Upper lobe of right lung (tissue), 1 donor: Measurements from ENCODE around the gene MPPED2. TPM values are rescaled to one million over a fixed set of nuclear protein-coding genes. Genes with fewer than 3 reads are reported as not detected.

Experiments used
- ATAC-seq: fragments of 200-7000 bp; cut with Tn5 transposase; one replicate; pipeline ENCODE4 v1.9.1; 2020; ENCODE audit warnings: mild to moderate bottlenecking, moderate library complexity
- DNase-seq: peaks from one replicate; pipeline ENCODE4 v3.0.0-alpha.2; 2020
- H3K27ac ChIP-seq: fragments of 200-600 bp; one replicate; pipeline ENCODE4 v1.8.0; 2022
- H3K27me3 ChIP-seq: fragments of 200-600 bp; one replicate; pipeline ENCODE4 v1.8.0; 2022; ENCODE audit warnings: mild to moderate bottlenecking
- H3K36me3 ChIP-seq: fragments of 200-600 bp; one replicate; pipeline ENCODE4 v1.8.0; 2022
- H3K4me1 ChIP-seq: fragments of 200-600 bp; one replicate; pipeline ENCODE4 v1.8.0; 2022
- H3K4me3 ChIP-seq: fragments of 200-600 bp; one replicate; pipeline ENCODE4 v1.8.0; 2022; ENCODE audit warnings: mild to moderate bottlenecking
- H3K9me3 ChIP-seq: fragments of 200-600 bp; one replicate; pipeline ENCODE4 v1.8.0; 2022
- CTCF ChIP-seq: fragments of 200-600 bp; IDR thresholded peaks from one replicate; pipeline ENCODE4 v1.8.0; 2022; ENCODE audit warnings: antibody characterized with exemption
- intact Hi-C: fragments of 100-400 bp; cut with DNase I; formaldehyde crosslinking; loops from one replicate; pipeline ENCODE4 v1.11.0; 2022
- total RNA-seq: library from RNA; stranded (reverse); fragmentation: NEBNext Ultra II Directional; extraction: Animal tissue kit (Norgen Biotek cat#: 25700); gene quantifications from one replicate; pipeline ENCODE4 v1.2.1, GENCODE V29; 2021
- donor health status: DM: no; HTN: yes; CAD: no; lungs with severe emphysema.

MPPED2 gene
- total RNA-seq, 1 donor from 2014 or later: 1.3 TPM

- no peak for TF ChIP-seq CTCF
- DNase-seq: no peak
Observed at GRCh38 chr11:30509364-30509763, 76.8 kb downstream of the MPPED2 start.

DNA sequence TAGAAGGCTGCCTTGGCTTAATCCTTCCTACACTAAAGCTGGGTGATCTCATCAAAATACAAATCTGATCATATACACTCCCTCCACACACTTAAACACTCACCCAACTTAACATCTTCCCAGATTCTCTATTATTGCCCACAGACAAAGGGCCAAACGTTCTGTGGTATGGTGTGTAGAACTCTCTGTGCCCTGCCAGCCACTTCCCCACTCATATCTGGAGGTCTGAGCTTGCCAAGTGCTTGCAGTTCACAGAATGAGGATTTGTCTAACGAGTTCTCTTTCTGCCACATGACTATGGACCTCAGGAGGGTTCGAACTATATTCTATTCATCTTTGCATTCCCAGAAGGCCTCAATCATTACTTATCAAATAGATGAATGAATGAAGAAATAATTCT is 77.6 kb downstream of the MPPED2 start:
- no peak for TF ChIP-seq CTCF
- Histone ChIP-seq H3K4me3 (no peak overlapping the region), H3K27ac (no peak overlapping the region), H3K36me3 (no peaks in the 10 kb centered on the region), H3K4me1 (no peaks in the 10 kb centered on the region), H3K27me3 (no peaks in the 10 kb centered on the region), H3K9me3 (no peaks in the 10 kb centered on the region)
- intact Hi-C loops: no loop called here
- DNase-seq: no peak
- no peak for ATAC-seq

More at GRCh38 chr11:30509364-30509763, 76.8 kb downstream of the MPPED2 start:
- Histone ChIP-seq H3K4me1 (no peaks in the 10 kb centered on the region), H3K27ac (no peak overlapping the region), H3K36me3 (no peaks in the 10 kb centered on the region), H3K4me3 (no peak overlapping the region), H3K27me3 (no peaks in the 10 kb centered on the region), H3K9me3 (no peaks in the 10 kb centered on the region)
- no peak for ATAC-seq
- intact Hi-C loops: no loop called here

GRCh38 chr11:30505603-30506002 is 80.5 kb downstream of the MPPED2 start:
- intact Hi-C loops: no loop called here
- Histone ChIP-seq H3K27ac (no peak overlapping the region), H3K4me3 (no peak overlapping the region), H3K27me3 (no peaks in the 10 kb centered on the region), H3K4me1 (no peaks in the 10 kb centered on the region), H3K36me3 (no peaks in the 10 kb centered on the region), H3K9me3 (no peaks in the 10 kb centered on the region)
- DNase-seq (no peak), ATAC-seq (no peak)
- no peak for TF ChIP-seq CTCF

- H3K27me3 ChIP-seq: no peaks in the 10 kb centered on the region
- no peak for DNase-seq
- H3K27ac ChIP-seq: no peak overlapping the region
- no peaks in the 10 kb centered on the region for H3K36me3 ChIP-seq
- TF ChIP-seq CTCF: no peak
- H3K4me3 ChIP-seq: no peak overlapping the region
- intact Hi-C loops: no loop called here
- no peaks in the 10 kb centered on the region for H3K4me1 ChIP-seq
- no peak for ATAC-seq
- H3K9me3 ChIP-seq: no peaks in the 10 kb centered on the region
Observed at GRCh38 chr11:30504468-30504867, 81.7 kb downstream of the MPPED2 start.

GRCh38 chr11:30503156-30503555 is 83.0 kb downstream of the MPPED2 start:
- DNase-seq: no peak
- intact Hi-C loops: no loop called here
- H3K4me1 ChIP-seq: no peaks in the 10 kb centered on the region
- H3K4me3 ChIP-seq: no peak overlapping the region
- no peaks in the 10 kb centered on the region for H3K27me3 ChIP-seq
- H3K9me3 ChIP-seq: no peaks in the 10 kb centered on the region
- no peaks in the 10 kb centered on the region for H3K36me3 ChIP-seq
- no peak overlapping the region for H3K27ac ChIP-seq
- ATAC-seq: no peak
- TF ChIP-seq CTCF: no peak

- Histone ChIP-seq H3K9me3 (no peaks in the 10 kb centered on the region), H3K27me3 (no peaks in the 10 kb centered on the region), H3K36me3 (no peaks in the 10 kb centered on the region), H3K4me3 (no peak overlapping the region), H3K4me1 (no peaks in the 10 kb centered on the region), H3K27ac (no peak overlapping the region)
- no peak for DNase-seq
- intact Hi-C loops: no loop called here
- no peak for ATAC-seq
- TF ChIP-seq CTCF: no peak
Observed at GRCh38 chr11:30502305-30502704, 83.8 kb downstream of the MPPED2 start.
